ENCODE results near the gene ANKRD30A.

The ANKRD30A gene

DNA sequence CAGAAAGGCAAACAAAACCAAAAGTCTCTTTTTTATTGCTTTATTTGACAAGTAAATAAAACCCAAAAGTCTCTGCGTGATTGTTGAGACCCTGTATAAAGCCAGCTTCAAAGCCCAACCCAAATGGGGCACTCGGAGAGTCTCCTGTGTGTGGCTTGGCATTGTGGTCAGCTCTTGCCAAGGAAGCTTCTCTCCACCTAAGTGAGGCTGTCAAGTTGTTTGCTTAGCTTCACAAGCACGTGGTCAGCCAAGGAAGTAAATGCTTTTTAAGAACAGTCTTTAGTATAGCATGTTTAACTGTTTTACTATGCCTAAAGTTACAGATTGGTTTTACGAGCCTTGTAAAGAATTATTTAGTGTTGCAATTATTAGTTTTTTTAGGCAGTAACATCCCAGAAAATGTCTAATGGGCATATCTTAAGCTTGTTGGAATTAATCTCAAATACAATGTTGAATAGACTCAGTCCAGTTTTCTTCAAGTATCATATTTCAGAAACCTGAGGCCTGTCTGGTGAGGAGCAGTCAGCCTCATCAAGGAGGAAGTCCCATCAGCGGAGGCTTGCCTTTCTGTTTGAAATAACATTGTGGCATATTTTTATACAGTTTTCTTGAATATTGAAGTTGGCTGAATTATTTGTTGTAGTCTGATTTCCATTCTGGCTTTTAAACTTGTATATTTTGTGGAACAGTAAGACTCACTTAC lies 144.3 kb downstream of the ANKRD30A start:
- no peaks in the 10 kb centered on the region for H3K9me3 ChIP-seq (ENCODE audit: control insufficient read depth, low read length)
- H3K27me3 ChIP-seq (ENCODE audit: control insufficient read depth, insufficient read depth, low read length), result no peaks in the 10 kb centered on the region
- H3K4me3 ChIP-seq (ENCODE audit: low read length), result no peak overlapping the region
- H3K36me3 ChIP-seq (ENCODE audit: control insufficient read depth, insufficient read depth, low read length), result no peaks in the 10 kb centered on the region
- H3K9ac ChIP-seq (ENCODE audit: low read length), result no peak overlapping the region
- no peaks in the 10 kb centered on the region for H3K4me1 ChIP-seq (ENCODE audit: control insufficient read depth, insufficient read depth, low read length)

DNA sequence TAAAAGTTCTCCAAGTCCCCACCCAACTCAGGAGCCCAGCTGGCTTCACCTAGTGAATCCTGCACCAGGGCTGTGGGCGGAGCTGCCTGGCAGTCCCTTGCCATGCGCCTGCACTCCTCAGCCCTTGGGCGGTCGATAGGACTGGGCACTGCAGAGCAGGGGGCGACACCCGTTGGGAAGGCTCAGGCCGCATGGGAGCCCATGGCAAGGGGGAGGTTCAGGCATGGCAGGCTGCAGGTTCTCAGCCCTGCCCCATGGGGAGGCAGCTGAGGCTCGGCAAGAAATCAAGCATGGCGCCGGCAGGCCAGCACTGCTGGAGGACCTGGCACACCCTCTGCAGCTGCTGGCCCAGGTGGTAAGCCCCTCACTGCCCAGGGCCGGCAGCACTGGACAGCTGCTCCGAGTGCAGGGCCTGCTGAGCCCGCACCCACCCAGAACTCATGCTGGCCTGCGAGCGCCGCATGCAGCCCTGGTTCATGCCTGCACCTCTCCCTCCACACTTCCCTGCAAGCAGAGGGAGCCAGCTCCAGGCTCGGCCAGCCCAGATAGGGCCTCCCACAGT lies 149.9 kb downstream of the ANKRD30A start:
- no peaks in the 10 kb centered on the region for H3K9me3 ChIP-seq (ENCODE audit: control insufficient read depth, low read length)
- no peaks in the 10 kb centered on the region for H3K36me3 ChIP-seq (ENCODE audit: control insufficient read depth, insufficient read depth, low read length)
- no peaks in the 10 kb centered on the region for H3K4me1 ChIP-seq (ENCODE audit: control insufficient read depth, insufficient read depth, low read length)
- H3K4me3 ChIP-seq (ENCODE audit: low read length), result no peak overlapping the region
- H3K9ac ChIP-seq (ENCODE audit: low read length), result no peak overlapping the region
- no peaks in the 10 kb centered on the region for H3K27me3 ChIP-seq (ENCODE audit: control insufficient read depth, insufficient read depth, low read length)

- no peak overlapping the region for H3K4me3 ChIP-seq (ENCODE audit: low read length)
- no peaks in the 10 kb centered on the region for H3K9me3 ChIP-seq (ENCODE audit: control insufficient read depth, low read length)
- no peaks in the 10 kb centered on the region for H3K27me3 ChIP-seq (ENCODE audit: control insufficient read depth, insufficient read depth, low read length)
- H3K4me1 ChIP-seq (ENCODE audit: control insufficient read depth, insufficient read depth, low read length), result no peaks in the 10 kb centered on the region
- H3K36me3 ChIP-seq (ENCODE audit: control insufficient read depth, insufficient read depth, low read length), result no peaks in the 10 kb centered on the region
- no peak overlapping the region for H3K9ac ChIP-seq (ENCODE audit: low read length)
These were observed 159.7 kb downstream of the ANKRD30A start for GRCh38 chr10:37285063-37285462.

- Histone ChIP-seq H3K9me3 (ENCODE audit: control insufficient read depth, low read length) (no peaks in the 10 kb centered on the region), H3K4me1 (ENCODE audit: control insufficient read depth, insufficient read depth, low read length) (no peaks in the 10 kb centered on the region), H3K27me3 (ENCODE audit: control insufficient read depth, insufficient read depth, low read length) (no peaks in the 10 kb centered on the region), H3K4me3 (ENCODE audit: low read length) (no peak overlapping the region), H3K36me3 (ENCODE audit: control insufficient read depth, insufficient read depth, low read length) (no peaks in the 10 kb centered on the region), H3K9ac (ENCODE audit: low read length) (no peak overlapping the region)
These were observed 164.6 kb downstream of the ANKRD30A start for GRCh38 chr10:37289833-37290464.

GRCh38 chr10:37301271-37301670 lies 175.9 kb downstream of the ANKRD30A start:
- no peaks in the 10 kb centered on the region for H3K4me1 ChIP-seq (ENCODE audit: control insufficient read depth, insufficient read depth, low read length)
- no peaks in the 10 kb centered on the region for H3K36me3 ChIP-seq (ENCODE audit: control insufficient read depth, insufficient read depth, low read length)
- H3K9me3 ChIP-seq (ENCODE audit: control insufficient read depth, low read length), result no peaks in the 10 kb centered on the region

DNA sequence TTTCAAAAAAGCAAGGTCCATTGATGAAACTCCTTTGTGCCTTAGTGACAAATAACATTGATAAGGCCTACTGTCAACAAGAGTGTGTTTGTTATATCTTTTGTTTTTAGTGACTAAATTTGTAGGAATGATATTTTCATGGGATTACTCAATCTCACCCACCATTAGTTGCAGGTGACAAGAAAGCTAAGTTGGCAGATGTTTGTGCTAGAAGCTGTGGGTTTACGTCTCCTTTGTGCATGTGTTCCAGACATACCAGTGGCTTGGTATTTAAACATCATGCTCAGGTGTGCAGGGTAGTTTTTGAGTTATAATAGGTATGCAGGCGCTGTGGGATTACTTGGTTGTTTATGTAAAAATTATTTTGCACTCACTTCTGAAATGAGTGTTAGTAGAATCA lies 178.6 kb downstream of the ANKRD30A start:
- H3K4me3 ChIP-seq (ENCODE audit: low read length), result no peak overlapping the region
- H3K36me3 ChIP-seq (ENCODE audit: control insufficient read depth, insufficient read depth, low read length), result no peaks in the 10 kb centered on the region
- no peaks in the 10 kb centered on the region for H3K4me1 ChIP-seq (ENCODE audit: control insufficient read depth, insufficient read depth, low read length)
- no peaks in the 10 kb centered on the region for H3K27me3 ChIP-seq (ENCODE audit: control insufficient read depth, insufficient read depth, low read length)
- no peaks in the 10 kb centered on the region for H3K9me3 ChIP-seq (ENCODE audit: control insufficient read depth, low read length)
- H3K9ac ChIP-seq (ENCODE audit: low read length), result no peak overlapping the region

More at GRCh38 chr10:37301271-37301670, 175.9 kb downstream of the ANKRD30A start:
- Histone ChIP-seq H3K9ac (ENCODE audit: low read length) (no peak overlapping the region), H3K27me3 (ENCODE audit: control insufficient read depth, insufficient read depth, low read length) (no peaks in the 10 kb centered on the region), H3K4me3 (ENCODE audit: low read length) (no peak overlapping the region)

- Histone ChIP-seq H3K27me3 (ENCODE audit: control insufficient read depth, insufficient read depth, low read length) (no peaks in the 10 kb centered on the region), H3K4me3 (ENCODE audit: low read length) (no peak overlapping the region), H3K4me1 (ENCODE audit: control insufficient read depth, insufficient read depth, low read length) (no peaks in the 10 kb centered on the region), H3K9ac (ENCODE audit: low read length) (no peak overlapping the region), H3K9me3 (ENCODE audit: control insufficient read depth, low read length) (no peaks in the 10 kb centered on the region), H3K36me3 (ENCODE audit: control insufficient read depth, insufficient read depth, low read length) (no peaks in the 10 kb centered on the region)
These were observed 189.0 kb downstream of the ANKRD30A start for GRCh38 chr10:37314350-37314749.

- no peaks in the 10 kb centered on the region for H3K27me3 ChIP-seq (ENCODE audit: control insufficient read depth, insufficient read depth, low read length)
- no peaks in the 10 kb centered on the region for H3K4me1 ChIP-seq (ENCODE audit: control insufficient read depth, insufficient read depth, low read length)
- no peaks in the 10 kb centered on the region for H3K36me3 ChIP-seq (ENCODE audit: control insufficient read depth, insufficient read depth, low read length)
- no peak overlapping the region for H3K4me3 ChIP-seq (ENCODE audit: low read length)
- H3K9ac ChIP-seq (ENCODE audit: low read length), result no peak overlapping the region
- H3K9me3 ChIP-seq (ENCODE audit: control insufficient read depth, low read length), result no peaks in the 10 kb centered on the region
These were observed 189.5 kb downstream of the ANKRD30A start for GRCh38 chr10:37314862-37315261.

GRCh38 chr10:37344413-37344812 lies 219.0 kb downstream of the ANKRD30A start:
- Histone ChIP-seq H3K9ac (ENCODE audit: low read length) (no peak overlapping the region), H3K4me1 (ENCODE audit: control insufficient read depth, insufficient read depth, low read length) (no peaks in the 10 kb centered on the region), H3K27me3 (ENCODE audit: control insufficient read depth, insufficient read depth, low read length) (no peaks in the 10 kb centered on the region), H3K9me3 (ENCODE audit: control insufficient read depth, low read length) (no peaks in the 10 kb centered on the region), H3K4me3 (ENCODE audit: low read length) (no peak overlapping the region), H3K36me3 (ENCODE audit: control insufficient read depth, insufficient read depth, low read length) (no peaks in the 10 kb centered on the region)

GRCh38 chr10:37379991-37380390 lies 254.6 kb downstream of the ANKRD30A start:
- Histone ChIP-seq H3K4me3 (ENCODE audit: low read length) (no peak overlapping the region), H3K4me1 (ENCODE audit: control insufficient read depth, insufficient read depth, low read length) (no peaks in the 10 kb centered on the region), H3K9ac (ENCODE audit: low read length) (no peak overlapping the region), H3K27me3 (ENCODE audit: control insufficient read depth, insufficient read depth, low read length) (no peaks in the 10 kb centered on the region), H3K36me3 (ENCODE audit: control insufficient read depth, insufficient read depth, low read length) (no peaks in the 10 kb centered on the region), H3K9me3 (ENCODE audit: control insufficient read depth, low read length) (no peaks in the 10 kb centered on the region)

DNA sequence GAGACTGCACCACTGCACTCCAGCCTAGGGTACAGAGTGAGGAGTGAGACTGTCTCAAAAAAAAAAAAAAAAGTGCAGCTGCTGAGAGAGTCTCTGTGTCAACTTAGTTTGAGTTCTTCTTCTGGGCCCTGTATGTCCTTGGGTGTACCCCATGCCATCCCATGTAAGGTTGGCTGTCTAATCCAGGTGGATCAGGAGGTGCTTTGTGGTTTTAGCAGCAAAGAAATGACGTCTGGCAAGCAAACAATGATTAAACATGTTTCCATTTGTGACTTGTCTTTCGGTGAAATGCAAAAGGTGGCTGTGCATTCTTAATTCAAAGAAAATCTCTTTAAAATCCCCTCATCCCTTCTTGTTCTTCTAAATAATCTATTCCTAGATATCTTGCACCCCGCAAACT lies 255.9 kb downstream of the ANKRD30A start:
- H3K9me3 ChIP-seq (ENCODE audit: control insufficient read depth, low read length), result no peaks in the 10 kb centered on the region
- H3K9ac ChIP-seq (ENCODE audit: low read length), result no peak overlapping the region
- no peaks in the 10 kb centered on the region for H3K4me1 ChIP-seq (ENCODE audit: control insufficient read depth, insufficient read depth, low read length)
- H3K27me3 ChIP-seq (ENCODE audit: control insufficient read depth, insufficient read depth, low read length), result no peaks in the 10 kb centered on the region
- H3K36me3 ChIP-seq (ENCODE audit: control insufficient read depth, insufficient read depth, low read length), result no peaks in the 10 kb centered on the region
- no peak overlapping the region for H3K4me3 ChIP-seq (ENCODE audit: low read length)

- no peak overlapping the region for H3K4me3 ChIP-seq (ENCODE audit: low read length)
- H3K4me1 ChIP-seq (ENCODE audit: control insufficient read depth, insufficient read depth, low read length), result no peaks in the 10 kb centered on the region
- no peaks in the 10 kb centered on the region for H3K9me3 ChIP-seq (ENCODE audit: control insufficient read depth, low read length)
These were observed 259.5 kb downstream of the ANKRD30A start for GRCh38 chr10:37384923-37385322.

More at GRCh38 chr10:37384923-37385322, 259.5 kb downstream of the ANKRD30A start:
- no peak overlapping the region for H3K9ac ChIP-seq (ENCODE audit: low read length)
- no peaks in the 10 kb centered on the region for H3K27me3 ChIP-seq (ENCODE audit: control insufficient read depth, insufficient read depth, low read length)
- H3K36me3 ChIP-seq (ENCODE audit: control insufficient read depth, insufficient read depth, low read length), result no peaks in the 10 kb centered on the region

All from mucosa of stomach (tissue), 1 donor.